Measurements from ENCODE around the gene BABAM2. TPM values are rescaled to one million over a fixed set of nuclear protein-coding genes. Genes with fewer than 3 reads are reported as not detected.
"Not testable (repeated sequence)": the region's sequence is repeated elsewhere in the genome, so short reads cannot be mapped to it uniquely, and the experiment has no call there.

Gene BABAM2
- total RNA-seq, 1 donor from 2014 or later: 25.4 TPM

- DNase-seq: not testable (repeated sequence)
Measured at GRCh38 chr2:27881815-27882583, 8.5 kb upstream of the BABAM2 start.

- DNase-seq: not testable (repeated sequence)
Measured at GRCh38 chr2:27882584-27882922, 8.0 kb upstream of the BABAM2 start.

- no peak for DNase-seq
Measured at GRCh38 chr2:27884601-27885000, 5.9 kb upstream of the BABAM2 start.

- DNase-seq: no peak
Measured at GRCh38 chr2:27885234-27885633, 5.3 kb upstream of the BABAM2 start.

- DNase-seq: no peak
Measured at GRCh38 chr2:27885661-27886060, 4.9 kb upstream of the BABAM2 start.

GRCh38 chr2:27886322-27886721, 4.2 kb upstream of the BABAM2 start:
- DNase-seq: no peak

- DNase-seq: no peak
Measured at GRCh38 chr2:27887111-27887510, 3.4 kb upstream of the BABAM2 start.

- no peak for DNase-seq
Measured at GRCh38 chr2:27887830-27888229, 2.7 kb upstream of the BABAM2 start.

GRCh38 chr2:27888790-27889189, 1.7 kb upstream of the BABAM2 start:
- no peak for DNase-seq

- DNase-seq: no peak
Measured at GRCh38 chr2:27889774-27890145, 769 bp upstream of the BABAM2 start.

GRCh38 chr2:27890924-27891672, 569 bp downstream of the BABAM2 start:
- DNase-seq: peak; percentile 71

GRCh38 chr2:27891673-27892105, 1.2 kb downstream of the BABAM2 start:
- DNase-seq: no peak

- no peak for DNase-seq
Measured at GRCh38 chr2:27893006-27893405, 2.5 kb downstream of the BABAM2 start.

- no peak for DNase-seq
Measured at GRCh38 chr2:27897717-27898116, 7.2 kb downstream of the BABAM2 start.

GRCh38 chr2:27901234-27901633, 10.7 kb downstream of the BABAM2 start:
- no peak for DNase-seq

- DNase-seq: no peak
Measured at GRCh38 chr2:27902098-27902497, 11.6 kb downstream of the BABAM2 start.

- DNase-seq: no peak
Measured at GRCh38 chr2:27903018-27903417, 12.5 kb downstream of the BABAM2 start.

GRCh38 chr2:27903649-27904404, 13.3 kb downstream of the BABAM2 start:
- DNase-seq: no peak

- DNase-seq: no peak
Measured at GRCh38 chr2:27904405-27904665, 13.8 kb downstream of the BABAM2 start.

- no peak for DNase-seq
Measured at GRCh38 chr2:27906074-27906473, 15.5 kb downstream of the BABAM2 start.

- DNase-seq: no peak
Measured at GRCh38 chr2:27907547-27907946, 17.0 kb downstream of the BABAM2 start.

GRCh38 chr2:27909901-27910300, 19.4 kb downstream of the BABAM2 start:
- DNase-seq: no peak

GRCh38 chr2:27911458-27912210, 21.1 kb downstream of the BABAM2 start:
- no peak for DNase-seq

All from skin of body (tissue), 2 donors.